Neuronal stem cell (in vitro differentiated cells): ENCODE measurements around the gene AURKAIP1.

Experiments used
- DNase-seq: peaks from one replicate; pipeline ENCODE4 v3.0.0-alpha.2; 2013; ENCODE audit warnings: low spot score
- H2AFZ ChIP-seq: one replicate; pipeline ENCODE4 v1.6.1; 2013; ENCODE audit warnings: mild to moderate bottlenecking, low read length, inconsistent platforms
- H2AK5ac ChIP-seq: 2 replicates; pipeline ENCODE4 v1.6.1; 2013; ENCODE audit warnings: low read depth, mild to moderate bottlenecking, inconsistent platforms, low read length, moderate library complexity, mixed read lengths
- H2BK120ac ChIP-seq: 2 replicates; pipeline ENCODE4 v1.6.1; 2013; ENCODE audit warnings: low read depth, mild to moderate bottlenecking, inconsistent platforms, low read length, moderate library complexity, mixed read lengths
- H2BK12ac ChIP-seq: one replicate; pipeline ENCODE4 v1.6.1; 2013; ENCODE audit warnings: low read length, inconsistent platforms
- H2BK15ac ChIP-seq: 2 replicates; pipeline ENCODE4 v1.6.1; 2013; ENCODE audit warnings: mild to moderate bottlenecking, low read length, inconsistent platforms, mixed read lengths
- H2BK5ac ChIP-seq: one replicate; pipeline ENCODE4 v1.6.1; 2013; ENCODE audit warnings: inconsistent platforms, mild to moderate bottlenecking, low read length, moderate library complexity
- H3K14ac ChIP-seq: one replicate; pipeline ENCODE4 v1.6.1; 2013; ENCODE audit warnings: low read length, inconsistent platforms
- H3K18ac ChIP-seq: 2 replicates; pipeline ENCODE4 v1.6.1; 2013; ENCODE audit warnings: low read length, inconsistent platforms
- H3K23ac ChIP-seq: 2 replicates; pipeline ENCODE4 v1.6.1; 2013; ENCODE audit warnings: low read depth, mild to moderate bottlenecking, mixed read lengths, low read length, inconsistent platforms; ENCODE audit not compliant: poor library complexity
- H3K27ac ChIP-seq: replicated peaks from 3 replicates; pipeline ENCODE4 v1.5.1; 2013; ENCODE audit warnings: low read length, inconsistent platforms
- H3K27me3 ChIP-seq, 3 experiments: 2 replicates each; pipeline ENCODE4 v1.6.1; 2013; ENCODE audit warnings: low read length in 3 of 3, mild to moderate bottlenecking in 2 of 3, inconsistent platforms in 1 of 3, low read depth in 1 of 3, mixed read lengths in 1 of 3, moderate library complexity in 1 of 3; ENCODE audit not compliant: control insufficient read depth in 3 of 3, insufficient read depth in 3 of 3
- H3K36me3 ChIP-seq, 2 donors: replicated peaks in 1 of 2; 2 replicates each; pipeline ENCODE4 v1.6.1; 2013; ENCODE audit warnings: low read length in 2 of 2; ENCODE audit not compliant: control insufficient read depth in 2 of 2, insufficient read depth in 2 of 2
- H3K4ac ChIP-seq: 2 replicates; pipeline ENCODE4 v1.6.1; 2013; ENCODE audit warnings: inconsistent platforms, mild to moderate bottlenecking, low read length, moderate library complexity
- H3K4me1 ChIP-seq, 2 donors: 1 replicate in 1 of 2; 2 replicates in 1 of 2; pipeline ENCODE4 v1.6.1; 2013; ENCODE audit warnings: low read length in 2 of 2, low read depth in 1 of 2; ENCODE audit not compliant: control insufficient read depth in 2 of 2, insufficient read depth in 1 of 2
- H3K4me2 ChIP-seq: one replicate; pipeline ENCODE4 v1.6.1; 2013; ENCODE audit warnings: mild to moderate bottlenecking, low read length, inconsistent platforms; ENCODE audit not compliant: insufficient read depth, poor library complexity, severe bottlenecking
- H3K4me3 ChIP-seq, 2 donors: 2 replicates each; pipeline ENCODE4 v1.5.1; 2013; ENCODE audit warnings: low read length in 2 of 2, mild to moderate bottlenecking in 2 of 2, inconsistent platforms in 1 of 2, moderate library complexity in 1 of 2
- H3K79me1 ChIP-seq: one replicate; pipeline ENCODE4 v1.6.1; 2013; ENCODE audit warnings: low read depth, mild to moderate bottlenecking, inconsistent platforms, low read length, moderate library complexity
- H3K9ac ChIP-seq: one replicate; pipeline ENCODE4 v1.6.1; 2013; ENCODE audit warnings: mild to moderate bottlenecking, low read depth, low read length, inconsistent platforms; ENCODE audit not compliant: poor library complexity
- H3K9me3 ChIP-seq, 2 donors: replicated peaks in 1 of 2; 2 replicates each; pipeline versions ENCODE3 to v1.6.1; 2013; ENCODE audit warnings: low read length in 2 of 2, mild to moderate bottlenecking in 2 of 2, inconsistent platforms in 1 of 2, low read depth in 1 of 2, mixed read lengths in 1 of 2, moderate library complexity in 1 of 2; ENCODE audit not compliant: control insufficient read depth in 2 of 2, insufficient read depth in 1 of 2
- H4K8ac ChIP-seq: one replicate; pipeline ENCODE4 v1.6.1; 2013; ENCODE audit warnings: low read depth, mild to moderate bottlenecking, inconsistent platforms, low read length, moderate library complexity
- H4K91ac ChIP-seq: one replicate; pipeline ENCODE4 v1.6.1; 2013; ENCODE audit warnings: low read length, low read depth, mild to moderate bottlenecking, inconsistent platforms; ENCODE audit not compliant: poor library complexity
- WGBS, 2 donors: extraction: QIAGEN DNeasy Blood & Tissue Kit; methylation state at CpG; one replicate each; pipeline ENCODE4 v1.1.7; 2013; ENCODE audit warnings: missing lambda C conversion rate in 2 of 2, mixed read lengths in 1 of 2; ENCODE audit not compliant: insufficient read length in 2 of 2, insufficient replicate concordance in 1 of 2; ENCODE audit errors: extremely low coverage in 2 of 2; 5-methylcytosine and 5-hydroxymethylcytosine counted together

Gene AURKAIP1

DNA sequence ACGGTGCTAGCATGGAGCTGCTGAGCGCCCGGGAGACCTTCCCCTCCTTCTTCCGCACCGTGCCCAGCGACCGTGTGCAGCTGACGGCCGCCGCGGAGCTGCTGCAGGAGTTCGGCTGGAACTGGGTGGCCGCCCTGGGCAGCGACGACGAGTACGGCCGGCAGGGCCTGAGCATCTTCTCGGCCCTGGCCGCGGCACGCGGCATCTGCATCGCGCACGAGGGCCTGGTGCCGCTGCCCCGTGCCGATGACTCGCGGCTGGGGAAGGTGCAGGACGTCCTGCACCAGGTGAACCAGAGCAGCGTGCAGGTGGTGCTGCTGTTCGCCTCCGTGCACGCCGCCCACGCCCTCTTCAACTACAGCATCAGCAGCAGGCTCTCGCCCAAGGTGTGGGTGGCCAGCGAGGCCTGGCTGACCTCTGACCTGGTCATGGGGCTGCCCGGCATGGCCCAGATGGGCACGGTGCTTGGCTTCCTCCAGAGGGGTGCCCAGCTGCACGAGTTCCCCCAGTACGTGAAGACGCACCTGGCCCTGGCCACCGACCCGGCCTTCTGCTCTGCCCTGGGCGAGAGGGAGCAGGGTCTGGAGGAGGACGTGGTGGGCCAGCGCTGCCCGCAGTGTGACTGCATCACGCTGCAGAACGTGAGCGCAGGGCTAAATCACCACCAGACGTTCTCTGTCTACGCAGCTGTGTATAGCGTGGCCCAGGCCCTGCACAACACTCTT lies 42.8 kb downstream of the AURKAIP1 start:
- H3K4me3 ChIP-seq: no peak overlapping the region
- H2AK5ac ChIP-seq: no peak overlapping the region
- peak overlapping the region; percentile 99 for H3K23ac ChIP-seq
- H3K4me2 ChIP-seq: no peak overlapping the region
- no peak overlapping the region for H3K18ac ChIP-seq
- H3K4me1 ChIP-seq: peaks cover 8 to 11% of the 10 kb centered on the region in 2 donors
- peaks cover 0 to 9% of the 10 kb centered on the region in 2 donors for H3K9me3 ChIP-seq
- H3K9ac ChIP-seq: peak overlapping the region; percentile 70
- H3K27me3 ChIP-seq: peaks cover 0 to 2% (median 0%) of the 10 kb centered on the region in 3 experiments
- H2BK12ac ChIP-seq: peak overlapping the region; percentile 6
- no peak overlapping the region for H4K91ac ChIP-seq
- H2BK5ac ChIP-seq: peak overlapping the region; percentile 13
- H3K14ac ChIP-seq: peak overlapping the region; percentile 38
- H3K36me3 ChIP-seq: peaks cover 13 to 28% of the 10 kb centered on the region in 2 donors
- WGBS, 2 donors: no CpG with 5 or more reads among the region's 57 CpGs
- no peak overlapping the region for H2BK120ac ChIP-seq
- no peak overlapping the region for H2AFZ ChIP-seq
- peak overlapping the region; percentile 53 for H3K4ac ChIP-seq
- peak overlapping the region; percentile 43 for H4K8ac ChIP-seq
- no peak overlapping the region for H2BK15ac ChIP-seq
- H3K27ac ChIP-seq: no peak overlapping the region
- H3K79me1 ChIP-seq: peaks cover 14% of the 10 kb centered on the region
- DNase-seq: no peak

GRCh38 chr1:1331068-1331965 lies 43.7 kb downstream of the AURKAIP1 start, which contains the start of gene TAS1R3:
TAS1R3 (plus strand) TSS chr1:1331280; CDS start chr1:1331346, 66 bp downstream.
- Histone ChIP-seq H3K9me3 (peaks cover 0 to 9% of the 10 kb centered on the region in 2 donors), H3K27me3 (peaks cover 0 to 2% (median 0%) of the 10 kb centered on the region in 3 experiments), H3K4me2 (no peak within 1 kb of the TSS), H3K9ac (peak within 1 kb of the TSS; percentile 80), H2BK120ac (peak within 1 kb of the TSS; percentile 61), H3K4me1 (peaks cover 8 to 11% of the 10 kb centered on the region in 2 donors), H3K79me1 (peaks cover 14% of the 10 kb centered on the region), H3K23ac (peak within 1 kb of the TSS; percentile 99), H4K91ac (no peak within 1 kb of the TSS), H2BK5ac (peak within 1 kb of the TSS; percentile 53), H3K4me3 (peak within 1 kb of the TSS in 1 of 2 donors; percentile 73), H3K14ac (peak within 1 kb of the TSS; percentile 82), H2AK5ac (peak within 1 kb of the TSS; percentile 7), H2BK12ac (peak within 1 kb of the TSS; percentile 6), H3K18ac (peak within 1 kb of the TSS; percentile 76), H3K36me3 (peaks cover 15 to 26% of the 10 kb centered on the region in 2 donors), H3K27ac (no peak within 1 kb of the TSS), H4K8ac (peak within 1 kb of the TSS; percentile 82), H2AFZ (no peak within 1 kb of the TSS), H3K4ac (peak within 1 kb of the TSS; percentile 53), H2BK15ac (peak within 1 kb of the TSS; percentile 37)
- no CpG with 5 or more reads among the region's 41 CpGs for WGBS, 2 donors
- no peak for DNase-seq

GRCh38 chr1:1330366-1331067 lies 44.5 kb downstream of the AURKAIP1 start:
- Histone ChIP-seq H2BK120ac (no peak overlapping the region), H3K4ac (no peak overlapping the region), H2BK5ac (peak overlapping the region; percentile 53), H4K8ac (peak overlapping the region; percentile 82), H3K27me3 (peaks cover 0 to 2% (median 0%) of the 10 kb centered on the region in 3 experiments), H3K9ac (peak overlapping the region; percentile 80), H4K91ac (no peak overlapping the region), H3K14ac (peak overlapping the region; percentile 82), H3K36me3 (peaks cover 15 to 32% of the 10 kb centered on the region in 2 donors), H3K9me3 (peaks cover 0 to 9% of the 10 kb centered on the region in 2 donors), H3K4me1 (peaks cover 11 to 12% of the 10 kb centered on the region in 2 donors), H2AFZ (no peak overlapping the region), H3K23ac (peak overlapping the region; percentile 92), H2AK5ac (no peak overlapping the region), H3K4me3 (no peak overlapping the region), H3K27ac (no peak overlapping the region), H3K4me2 (no peak overlapping the region), H3K18ac (peak overlapping the region; percentile 76), H2BK12ac (peak overlapping the region; percentile 6), H3K79me1 (peaks cover 18% of the 10 kb centered on the region), H2BK15ac (peak overlapping the region; percentile 37)
- no peak for DNase-seq
- no CpG with 5 or more reads among the region's 15 CpGs for WGBS, 2 donors
